Measurements from ENCODE around the gene GH1.

The GH1 gene

DNA sequence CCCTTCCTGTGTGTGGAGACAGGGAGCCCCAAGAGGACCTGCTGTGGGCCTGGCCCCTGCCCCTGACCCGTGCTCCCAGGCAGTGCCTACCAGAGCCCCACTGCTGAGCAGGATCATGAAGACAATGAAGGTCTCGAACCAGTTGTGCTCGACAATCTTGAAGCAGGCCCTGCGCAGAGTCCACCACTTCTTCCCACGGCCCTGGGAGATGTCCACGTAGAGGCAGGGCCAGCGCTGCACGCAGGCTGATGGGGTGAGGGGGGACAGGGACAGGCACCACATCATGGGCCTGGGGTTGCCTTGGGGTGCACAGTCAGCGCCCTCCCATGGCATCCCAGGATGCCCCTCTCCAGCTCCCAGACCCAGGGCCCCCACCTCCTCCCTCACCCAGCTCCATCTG, 29.9 kb upstream of the GH1 start:
- no peaks in the 10 kb centered on the region for H3K36me3 ChIP-seq (ENCODE audit: insufficient read depth, low read length)
- H3K27me3 ChIP-seq (ENCODE audit: insufficient read depth, low read length, poor library complexity): no peaks in the 10 kb centered on the region
- no peaks in the 10 kb centered on the region for H3K9me3 ChIP-seq (ENCODE audit: insufficient read depth, low read length, severe bottlenecking)
- H4K20me1 ChIP-seq (ENCODE audit: insufficient read depth, low read length): no peaks in the 10 kb centered on the region
- H3K9ac ChIP-seq (ENCODE audit: low read depth, low read length): no peak overlapping the region
- TF ChIP-seq CTCF (IDR thresholded peaks at IDR 0.05; ENCODE audit: borderline replicate concordance, extremely low read depth, low read length, poor library complexity, severe bottlenecking): no peak
- TF ChIP-seq EZH2 (IDR thresholded peaks at IDR 0.05; ENCODE audit: borderline replicate concordance, low read depth, low read length, severe bottlenecking): no peak
- no peak for ATAC-seq (ENCODE audit: insufficient read depth, low read depth)
- H3K4me1 ChIP-seq (ENCODE audit: insufficient read depth, low read length): peaks cover 4% of the 10 kb centered on the region; the same call in 1 of the 2 replicates
- no peak overlapping the region for H2AFZ ChIP-seq (ENCODE audit: low read depth, low read length)
- H3K4me2 ChIP-seq (ENCODE audit: insufficient read depth, low read length): no peak overlapping the region
- H3K27ac ChIP-seq (ENCODE audit: low read length): no peak overlapping the region
- no peak for DNase-seq
- no peak overlapping the region for H3K4me3 ChIP-seq (ENCODE audit: low read depth in 1 of 2, low read length in 2 of 2)
- H3K79me2 ChIP-seq (ENCODE audit: insufficient read depth, low read length): no peaks in the 10 kb centered on the region

DNA sequence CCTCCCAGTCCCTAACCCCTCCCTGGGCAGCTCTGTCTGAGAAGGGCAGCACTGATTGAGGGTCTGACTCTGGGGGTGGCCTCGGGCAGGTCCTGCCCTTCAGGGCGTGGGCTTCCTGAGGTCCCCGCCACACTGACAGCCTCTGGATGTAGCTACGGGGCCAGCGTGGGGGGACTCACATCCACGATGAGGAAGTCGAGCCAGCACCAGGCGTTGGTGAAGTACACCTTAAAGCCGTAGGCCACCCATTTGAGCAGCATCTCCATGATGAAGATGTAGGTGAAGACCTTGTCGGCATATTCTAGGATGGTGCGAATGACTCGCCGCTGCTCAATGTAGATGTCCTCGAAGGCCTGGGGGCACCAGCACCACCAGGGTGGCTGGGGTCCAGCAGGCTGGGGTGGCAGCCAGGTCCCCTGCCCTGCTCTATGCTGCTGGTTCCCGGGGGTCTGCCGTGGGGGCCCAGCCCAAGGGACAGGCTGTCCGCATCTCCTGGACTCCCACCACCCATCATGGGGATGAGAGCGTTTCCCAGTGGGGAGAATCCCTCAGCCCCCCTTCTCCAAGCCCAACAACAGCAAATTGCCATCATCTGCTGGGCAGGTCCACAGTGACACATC, 29.2 kb upstream of the GH1 start:
- no peak for TF ChIP-seq CTCF (IDR thresholded peaks at IDR 0.05; ENCODE audit: borderline replicate concordance, extremely low read depth, low read length, poor library complexity, severe bottlenecking)
- Histone ChIP-seq H3K4me3 (ENCODE audit: low read depth in 1 of 2, low read length in 2 of 2) (no peak overlapping the region), H3K36me3 (ENCODE audit: insufficient read depth, low read length) (no peaks in the 10 kb centered on the region), H3K4me1 (ENCODE audit: insufficient read depth, low read length) (peaks cover 4% of the 10 kb centered on the region; the same call in 1 of the 2 replicates), H2AFZ (ENCODE audit: low read depth, low read length) (no peak overlapping the region), H3K27me3 (ENCODE audit: insufficient read depth, low read length, poor library complexity) (no peaks in the 10 kb centered on the region), H3K79me2 (ENCODE audit: insufficient read depth, low read length) (no peaks in the 10 kb centered on the region), H3K9ac (ENCODE audit: low read depth, low read length) (no peak overlapping the region), H4K20me1 (ENCODE audit: insufficient read depth, low read length) (no peaks in the 10 kb centered on the region), H3K27ac (ENCODE audit: low read length) (no peak overlapping the region), H3K4me2 (ENCODE audit: insufficient read depth, low read length) (no peak overlapping the region), H3K9me3 (ENCODE audit: insufficient read depth, low read length, severe bottlenecking) (no peaks in the 10 kb centered on the region)
- DNase-seq: no peak
- ATAC-seq (ENCODE audit: insufficient read depth, low read depth): no peak

- no peak overlapping the region for H3K4me2 ChIP-seq (ENCODE audit: insufficient read depth, low read length)
- ATAC-seq (ENCODE audit: insufficient read depth, low read depth): peak; percentile 94
- TF ChIP-seq CTCF (IDR thresholded peaks at IDR 0.05; ENCODE audit: borderline replicate concordance, extremely low read depth, low read length, poor library complexity, severe bottlenecking): peak; percentile 79
- no peak for TF ChIP-seq EZH2 (IDR thresholded peaks at IDR 0.05; ENCODE audit: borderline replicate concordance, low read depth, low read length, severe bottlenecking)
- peaks cover 4% of the 10 kb centered on the region; the same call in 1 of the 2 replicates for H3K4me1 ChIP-seq (ENCODE audit: insufficient read depth, low read length)
- peak overlapping the region; percentile 50; the same call in 1 of the 2 replicates for H2AFZ ChIP-seq (ENCODE audit: low read depth, low read length)
- H3K4me3 ChIP-seq (ENCODE audit: low read depth in 1 of 2, low read length in 2 of 2): no peak overlapping the region
- H3K9me3 ChIP-seq (ENCODE audit: insufficient read depth, low read length, severe bottlenecking): no peaks in the 10 kb centered on the region
- H3K27ac ChIP-seq (ENCODE audit: low read length): no peak overlapping the region
- no peaks in the 10 kb centered on the region for H3K36me3 ChIP-seq (ENCODE audit: insufficient read depth, low read length)
- H3K79me2 ChIP-seq (ENCODE audit: insufficient read depth, low read length): no peaks in the 10 kb centered on the region
- H4K20me1 ChIP-seq (ENCODE audit: insufficient read depth, low read length): no peaks in the 10 kb centered on the region
- DNase-seq: peak; percentile 59
- no peak overlapping the region for H3K9ac ChIP-seq (ENCODE audit: low read depth, low read length)
- no peaks in the 10 kb centered on the region for H3K27me3 ChIP-seq (ENCODE audit: insufficient read depth, low read length, poor library complexity)
Measured at GRCh38 chr17:63946440-63947363, 28.1 kb upstream of the GH1 start.
